Stimulated activated CD8-positive, alpha-beta memory T cell treated with anti-CD3 and anti-CD28 coated beads, Interleukin-12 subunit alpha, Interleukin-12 subunit beta, amount 100 ng/mL, for 24 hours (primary cell): ENCODE data around the gene EHMT1.
"Not testable (repeated sequence)": the region's sequence is repeated elsewhere in the genome, so short reads cannot be mapped to it uniquely, and the experiment has no call there.

Experiments
- DNase-seq: peaks from one replicate; pipeline ENCODE4 v3.0.0-alpha.2; 2020; ENCODE audit errors: extremely low read depth

Gene EHMT1

GRCh38 chr9:137691646-137692351 lies 73.0 kb downstream of the EHMT1 start:
- no peak for DNase-seq

- no peak for DNase-seq
Measured at GRCh38 chr9:137694236-137694959, 75.6 kb downstream of the EHMT1 start.

GRCh38 chr9:137694962-137695875 lies 76.4 kb downstream of the EHMT1 start:
- DNase-seq: no peak

- no peak for DNase-seq
Measured at GRCh38 chr9:137696136-137696925, 77.5 kb downstream of the EHMT1 start.

- DNase-seq: no peak
Measured at GRCh38 chr9:137697193-137697592, 78.4 kb downstream of the EHMT1 start.

GRCh38 chr9:137697832-137698231 lies 79.0 kb downstream of the EHMT1 start:
- DNase-seq: no peak

- DNase-seq: no peak
Measured at GRCh38 chr9:137700911-137701310, 82.1 kb downstream of the EHMT1 start.

- no peak for DNase-seq
Measured at GRCh38 chr9:137702615-137703379, 84.0 kb downstream of the EHMT1 start.

- no peak for DNase-seq
Measured at GRCh38 chr9:137703842-137704508, 85.2 kb downstream of the EHMT1 start.

GRCh38 chr9:137705443-137705863 lies 86.6 kb downstream of the EHMT1 start:
- no peak for DNase-seq

GRCh38 chr9:137705906-137706305 lies 87.1 kb downstream of the EHMT1 start:
- no peak for DNase-seq

- DNase-seq: no peak
Measured at GRCh38 chr9:137707361-137707760, 88.6 kb downstream of the EHMT1 start.

- DNase-seq: no peak
Measured at GRCh38 chr9:137708590-137709284, 89.9 kb downstream of the EHMT1 start.

- DNase-seq: no peak
Measured at GRCh38 chr9:137709411-137710101, 90.8 kb downstream of the EHMT1 start.

GRCh38 chr9:137710704-137711103 lies 91.9 kb downstream of the EHMT1 start:
- DNase-seq: no peak

GRCh38 chr9:137711678-137712105 lies 92.9 kb downstream of the EHMT1 start:
- DNase-seq: no peak

GRCh38 chr9:137715321-137715720 lies 96.5 kb downstream of the EHMT1 start:
- no peak for DNase-seq

- not testable (repeated sequence) for DNase-seq
Measured at GRCh38 chr9:137715866-137716693, 97.3 kb downstream of the EHMT1 start.
